SK-N-SH (cell line): ENCODE data around the gene KIF2A. TPM values are rescaled to one million over a fixed set of nuclear protein-coding genes. Genes with fewer than 3 reads are reported as not detected.

Source experiments
- CTCF ChIA-PET: fragments of 300-600, 350-600 bp; formaldehyde crosslinking; extraction: SDS; loops from one replicate; lab custom pipeline; 2021; lab: Yijun Ruan, JAX
- POLR2A ChIA-PET: fragments of 350-600 bp; sonication (Branson Sonifier 250); formaldehyde crosslinking; extraction: SDS; loops from one replicate; lab custom pipeline; 2020; ENCODE audit warnings: antibody characterized with exemption, inconsistent platforms; lab: Yijun Ruan, JAX
- DNase-seq: peaks from one replicate; pipeline ENCODE4 v3.0.0; 2012
- H2AFZ ChIP-seq: fragments of 200-600 bp; sonication (generic); 2 replicates; pipeline ENCODE4 v1.8.1; 2016; ENCODE audit warnings: antibody characterized with exemption, mild to moderate bottlenecking, low read depth
- H3F3A ChIP-seq: fragments of 200-600 bp; sonication (generic); replicated peaks from 2 replicates; pipeline ENCODE3; 2016; ENCODE audit warnings: antibody characterized with exemption, mild to moderate bottlenecking; ENCODE audit not compliant: insufficient read depth
- H3K27ac ChIP-seq, 2 experiments: fragments of 200-500 bp in 1 of 2; fragments of 200-600 bp in 1 of 2; sonication (Bioruptor generic) in 1 of 2; sonication (generic), shearing (Covaris generic) in 1 of 2; 2 replicates each; pipeline versions ENCODE4 v1.5.1 to v1.6.1; 2014 to 2016; ENCODE audit warnings: low read depth in 2 of 2, inconsistent platforms in 1 of 2, low read length in 1 of 2, mild to moderate bottlenecking in 1 of 2, mixed read lengths in 1 of 2
- H3K27me3 ChIP-seq: fragments of 200-600 bp; sonication (generic), shearing (Covaris generic); 2 replicates; pipeline ENCODE4 v1.6.1; 2016; ENCODE audit warnings: mixed run types; ENCODE audit not compliant: insufficient read depth
- H3K36me3 ChIP-seq, 2 experiments: fragments of 200-500 bp in 1 of 2; fragments of 200-600 bp in 1 of 2; sonication (Bioruptor generic) in 1 of 2; sonication (generic) in 1 of 2; replicated peaks in 1 of 2; 2 replicates each; pipeline versions ENCODE3 to v1.5.1; 2014 to 2016; ENCODE audit warnings: low read length in 1 of 2, mild to moderate bottlenecking in 1 of 2; ENCODE audit not compliant: insufficient read depth in 2 of 2, control insufficient read depth in 1 of 2
- H3K4me1 ChIP-seq, 2 experiments: fragments of 200-500 bp in 1 of 2; fragments of 200-600 bp in 1 of 2; sonication (Bioruptor generic) in 1 of 2; sonication (generic), shearing (Covaris generic) in 1 of 2; 2 replicates each; pipeline versions ENCODE4 v1.5.1 to v1.6.1; 2014 to 2016; ENCODE audit warnings: low read depth in 1 of 2, low read length in 1 of 2, mixed run types in 1 of 2; ENCODE audit not compliant: insufficient read depth in 2 of 2, control insufficient read depth in 1 of 2
- H3K4me2 ChIP-seq: fragments of 200-600 bp; sonication (generic), shearing (Covaris generic); 2 replicates; pipeline ENCODE4 v1.6.1; 2017; ENCODE audit warnings: mixed run types
- H3K4me3 ChIP-seq, 2 experiments: fragments of 200-500 bp in 1 of 2; fragments of 200-600 bp in 1 of 2; sonication (Bioruptor generic) in 1 of 2; sonication (generic), shearing (Covaris generic) in 1 of 2; 2 replicates each; pipeline versions ENCODE4 v1.5.1 to v1.8.1; 2014 to 2016; ENCODE audit warnings: low read depth in 2 of 2, inconsistent platforms in 1 of 2, low read length in 1 of 2, mild to moderate bottlenecking in 1 of 2, mixed read lengths in 1 of 2, moderate library complexity in 1 of 2
- H3K79me2 ChIP-seq: fragments of 200-600 bp; sonication (generic); 2 replicates; pipeline ENCODE4 v1.8.1; 2017; ENCODE audit warnings: mild to moderate bottlenecking; ENCODE audit not compliant: insufficient read depth
- H3K9ac ChIP-seq: fragments of 200-600 bp; sonication (generic); 2 replicates; pipeline ENCODE4 v1.6.1; 2017; ENCODE audit warnings: mixed run types
- H3K9me2 ChIP-seq: fragments of 200-600 bp; sonication (generic); 2 replicates; pipeline ENCODE4 v1.6.1; 2017; ENCODE audit warnings: mixed run types
- H3K9me3 ChIP-seq: fragments of 200-600 bp; sonication (generic); 2 replicates; pipeline ENCODE4 v1.6.1; 2017; ENCODE audit warnings: mixed run types, mild to moderate bottlenecking, moderate library complexity
- H4K20me1 ChIP-seq: fragments of 200-600 bp; sonication (generic); 2 replicates; pipeline ENCODE4 v1.6.1; 2017; ENCODE audit warnings: mild to moderate bottlenecking, mixed run types; ENCODE audit not compliant: insufficient read depth
- CTCF ChIP-seq: fragments of 200-600 bp; sonication (generic); IDR thresholded peaks from 2 replicates; pipeline ENCODE4 v1.6.1; 2017; ENCODE audit warnings: antibody characterized with exemption, mild to moderate bottlenecking, moderate library complexity
- ELF1 ChIP-seq: IDR thresholded peaks from 2 replicates; pipeline ENCODE4 v1.4.0; 2012
- EZH2phosphoT487 ChIP-seq: fragments of 200-600 bp; sonication (generic); IDR thresholded peaks from 2 replicates; pipeline ENCODE4 v1.6.1; 2017; ENCODE audit warnings: low read depth, mixed run types, mild to moderate bottlenecking, antibody characterized with exemption, moderate library complexity, borderline replicate concordance
- FOSL2 ChIP-seq: IDR thresholded peaks from 2 replicates; pipeline ENCODE4 v1.4.0; 2012; ENCODE audit warnings: low read depth, mild to moderate bottlenecking, moderate library complexity, borderline replicate concordance
- FOXM1 ChIP-seq: IDR thresholded peaks from 2 replicates; pipeline ENCODE4 v1.4.0; 2012; ENCODE audit warnings: low read depth, mild to moderate bottlenecking
- GABPA ChIP-seq: IDR thresholded peaks from 2 replicates; pipeline ENCODE4 v1.4.0; 2012; ENCODE audit warnings: low read depth, mild to moderate bottlenecking
- IRF3 ChIP-seq: fragments of 150-350 bp; IDR thresholded peaks from 2 replicates; pipeline ENCODE4 v1.6.1; 2016; ENCODE audit warnings: mild to moderate bottlenecking, low read depth, low read length
- JUND ChIP-seq: IDR thresholded peaks from 2 replicates; pipeline ENCODE4 v1.4.0; 2012
- POLR2AphosphoS5 ChIP-seq: IDR thresholded peaks from 2 replicates; pipeline ENCODE4 v1.6.1; 2012; ENCODE audit warnings: low read depth, low read length
- RAD21 ChIP-seq: IDR thresholded peaks from 2 replicates; pipeline ENCODE4 v1.6.1; 2012; ENCODE audit warnings: mild to moderate bottlenecking, low read length
- RCOR1 ChIP-seq: fragments of 150-350 bp; IDR thresholded peaks from 2 replicates; pipeline ENCODE4 v1.6.1; 2017; ENCODE audit warnings: antibody characterized with exemption, low read length
- RFX5 ChIP-seq: IDR thresholded peaks from 2 replicates; pipeline ENCODE4 v1.6.1; 2012; ENCODE audit warnings: mild to moderate bottlenecking, improper control_type of control experiment, low read length
- SIN3A ChIP-seq: IDR thresholded peaks from 2 replicates; pipeline ENCODE4 v1.6.1; 2012; ENCODE audit warnings: low read depth, mild to moderate bottlenecking, low read length, moderate library complexity, borderline replicate concordance
- TAF1 ChIP-seq: IDR thresholded peaks from 2 replicates; pipeline ENCODE4 v1.6.1; 2012; ENCODE audit warnings: low read depth, mild to moderate bottlenecking, low read length, moderate library complexity, borderline replicate concordance
- WGBS: methylation state at CpG from one replicate; pipeline ENCODE4 v1.1.6; 2017; ENCODE audit warnings: low lambda C conversion rate; 5-methylcytosine and 5-hydroxymethylcytosine counted together
- polyA plus RNA-seq, 3 experiments: library from polyadenylated mRNA; depleted of rRNA; stranded (reverse); fragments of >200 nt; gene quantifications; 2 replicates each; pipeline ENCODE4 v1.2.3, GENCODE V29; 2012

The KIF2A gene
- polyA plus RNA-seq, 1 of the 3 experiments (the other 2 are of a cell fraction) = 14.3 TPM

GRCh38 chr5:62275581-62275980 is 30.4 kb upstream of the KIF2A start:
- CTCF ChIA-PET = no interaction called here
- Histone ChIP-seq H2AFZ (no peak overlapping the region), H3K4me3 (no peak overlapping the region), H3K27ac (no peak overlapping the region), H3K27me3 (no peaks in the 10 kb centered on the region), H3K9me3 (no peaks in the 10 kb centered on the region), H3K36me3 (no peaks in the 10 kb centered on the region), H3K9me2 (no peaks in the 10 kb centered on the region), H3K79me2 (no peaks in the 10 kb centered on the region), H3F3A (no peaks in the 10 kb centered on the region), H3K4me2 (no peak overlapping the region), H4K20me1 (no peaks in the 10 kb centered on the region), H3K4me1 (no peaks in the 10 kb centered on the region), H3K9ac (no peak overlapping the region)
- no peak for DNase-seq
- TF ChIP-seq POLR2AphosphoS5 = no peak
- no peak for TF ChIP-seq JUND
- no peak for TF ChIP-seq SIN3A
- TF ChIP-seq GABPA = no peak
- no peak for TF ChIP-seq IRF3
- TF ChIP-seq RAD21 = no peak
- TF ChIP-seq FOXM1 = no peak
- no peak for TF ChIP-seq TAF1
- TF ChIP-seq EZH2phosphoT487 = no peak
- TF ChIP-seq ELF1 = no peak
- no peak for TF ChIP-seq FOSL2
- TF ChIP-seq CTCF = no peak
- TF ChIP-seq RCOR1 = no peak
- 79% methylated on average over 1 of the region's 1 CpG for WGBS
- POLR2A ChIA-PET = no interaction called here

- H2AFZ ChIP-seq = no peak overlapping the region
- no peaks in the 10 kb centered on the region for H3F3A ChIP-seq
- H3K27ac ChIP-seq = no peak overlapping the region
- H3K9ac ChIP-seq = no peak overlapping the region
- no peaks in the 10 kb centered on the region for H3K9me3 ChIP-seq
- H3K36me3 ChIP-seq = no peaks in the 10 kb centered on the region
- TF ChIP-seq CTCF (no peak), POLR2AphosphoS5 (no peak), RFX5 (no peak)
- H3K4me2 ChIP-seq = no peak overlapping the region
- POLR2A ChIA-PET = no interaction called here
- CTCF ChIA-PET = interaction anchor here (0.7 to 0.8 kb wide), 2 partner anchors 8 to 1270 kb away, joined by 3 read pairs; no protein-coding TSS in a partner anchor
- H3K9me2 ChIP-seq = no peaks in the 10 kb centered on the region
- no peak for DNase-seq
- H3K79me2 ChIP-seq = no peaks in the 10 kb centered on the region
- H3K27me3 ChIP-seq = no peaks in the 10 kb centered on the region; the same call in 1 of the 2 replicates
- H4K20me1 ChIP-seq = no peaks in the 10 kb centered on the region
- WGBS = 50% methylated on average over 3 of the region's 3 CpGs
- no peaks in the 10 kb centered on the region for H3K4me1 ChIP-seq
- H3K4me3 ChIP-seq = no peak overlapping the region
Measured at GRCh38 chr5:62281411-62281810, 24.6 kb upstream of the KIF2A start.
